Heart left ventricle (tissue), 16 donors: ENCODE data around the gene FANCE. TPM values are rescaled to one million over a fixed set of nuclear protein-coding genes. Genes with fewer than 3 reads are reported as not detected.
"Not testable (repeated sequence)": the region's sequence is repeated elsewhere in the genome, so short reads cannot be mapped to it uniquely, and the experiment has no call there.

ENCODE experiments used
- ATAC-seq, 4 donors: fragments of 200-7000 bp; cut with Tn5 transposase; one replicate each; pipeline ENCODE4 v1.9.1; 2020 to 2022; ENCODE audit warnings: moderate library complexity in 4 of 4, mild to moderate bottlenecking in 3 of 4, moderate number of reproducible peaks in 1 of 4
- DNase-seq, 5 donors: peaks; one replicate each; pipeline ENCODE4 v3.0.0-alpha.2; 2020
- H3K27ac ChIP-seq, 12 donors: fragments of 200-600 bp; sonication (generic) in 4 of 12; one replicate each; pipeline versions ENCODE4 v1.5.0 to v1.8.0; 2016 to 2022; ENCODE audit warnings: mild to moderate bottlenecking in 2 of 12
- H3K27me3 ChIP-seq, 9 donors: fragments of 200-600 bp; sonication (generic) in 2 of 9; one replicate each; pipeline versions ENCODE4 v1.5.1 to v1.8.0; 2016 to 2022; ENCODE audit warnings: mild to moderate bottlenecking in 3 of 9
- H3K36me3 ChIP-seq, 9 donors: fragments of 200-600 bp; sonication (generic) in 2 of 9; one replicate each; pipeline versions ENCODE4 v1.5.0 to v1.8.0; 2018 to 2022; ENCODE audit warnings: mild to moderate bottlenecking in 2 of 9
- H3K4me1 ChIP-seq, 12 donors: fragments of 200-600 bp; sonication (generic) in 4 of 12; one replicate each; pipeline versions ENCODE4 v1.5.0 to v1.8.0; 2016 to 2022; ENCODE audit warnings: mild to moderate bottlenecking in 3 of 12
- H3K4me3 ChIP-seq, 12 donors: fragments of 200-600 bp; sonication (generic) in 4 of 12; one replicate each; pipeline versions ENCODE4 v1.5.0 to v1.8.0; 2017 to 2022; ENCODE audit warnings: mild to moderate bottlenecking in 9 of 12, moderate library complexity in 4 of 12
- H3K9me3 ChIP-seq, 12 donors: fragments of 200-600 bp; sonication (generic) in 4 of 12; one replicate each; pipeline versions ENCODE4 v1.5.0 to v1.8.0; 2016 to 2022; ENCODE audit warnings: mild to moderate bottlenecking in 1 of 12
- POLR2A ChIP-seq, 2 donors: fragments of 450-650 bp; IDR thresholded peaks; one replicate each; pipeline ENCODE4 v1.6.1; 2017; ENCODE audit warnings: antibody characterized with exemption in 2 of 2, mild to moderate bottlenecking in 2 of 2, moderate library complexity in 2 of 2
- WGBS, 4 donors: extraction: QIAGEN DNeasy Blood & Tissue Kit in 2 of 4; methylation state at CpG; one replicate each; pipeline versions ENCODE4 v1.1.5 to v1.1.7; 2013 to 2018; 5-methylcytosine and 5-hydroxymethylcytosine counted together
- intact Hi-C, 10 donors: fragments of 100-400 bp; cut with DNase I; formaldehyde crosslinking; loops; one replicate each; pipeline versions ENCODE4 v1.11.1 to v1.14.2; 2022
- polyA plus RNA-seq, 2 donors: library from polyadenylated mRNA; stranded (reverse); fragments of 200-250 nt; gene quantifications; one replicate each; pipeline ENCODE4 v1.2.3, GENCODE V29; 2013
- total RNA-seq, 9 donors: library from RNA; depleted of rRNA in 2 of 9; stranded (reverse); fragments of >200 nt in 2 of 9; fragmentation: NEBNext Ultra II Directional in 3 of 9; extraction: Animal tissue kit (Norgen Biotek cat#: 25700) in 3 of 9; gene quantifications; one replicate each; pipeline versions ENCODE4 v1.1.0 to v1.2.4, GENCODE V29; 2016 to 2023
- TF ChIP-seq, protein P1 (sequence below), 12 donors: fragments of 200-600 bp; sonication (generic) in 4 of 12; IDR thresholded peaks; one replicate each; pipeline versions ENCODE4 v1.5.0 to v1.8.0; 2018 to 2022; ENCODE audit warnings: antibody characterized with exemption in 12 of 12, mild to moderate bottlenecking in 5 of 12
- donor health status: ischemic (EF 13 %, LVEDD 7.1; RV severe dilation, severe dysfunction).
- donor health status: healthy with polysubstance abuse.
- donor health status: DM: no; HTN: yes; CAD: no.
- donor health status: DM: no; HTN: no; CAD: no.
- donor health status: ischemic (EF 25% LVEDD 6.9; RV normal size, moderate dysfunction).
- donor health status: ischemic (EF 25% LVEDD 5.7; RV mildly dilated, moderate dysfunction).
- donor health status: healthy.
- donor health status: DM: yes; HTN: yes; CAD: no.
- donor health status: ischemic (EF 35%, LVEDD 5.7; RV mildly dilated, moderate dysfunction).
- donor health status: nonischemic (EF 11% LVEDD 7.7; RV severe dilation, severe dysfunction).
- donor health status: DM: yes; HTN: yes; CAD: no.
- donor health status: PGD.
- donor health status: ischemic (EF 29% LVEDD 5.4; RV normal size, mild dysfunction).
- donor health status: nonischemic (EF 23%, LVEDD 6.1; RV moderate dilation, normal function).

FANCE gene
- total and polyA plus RNA-seq, 11 donors: 1.3 to 4.6 (median 3.6) TPM

DNA sequence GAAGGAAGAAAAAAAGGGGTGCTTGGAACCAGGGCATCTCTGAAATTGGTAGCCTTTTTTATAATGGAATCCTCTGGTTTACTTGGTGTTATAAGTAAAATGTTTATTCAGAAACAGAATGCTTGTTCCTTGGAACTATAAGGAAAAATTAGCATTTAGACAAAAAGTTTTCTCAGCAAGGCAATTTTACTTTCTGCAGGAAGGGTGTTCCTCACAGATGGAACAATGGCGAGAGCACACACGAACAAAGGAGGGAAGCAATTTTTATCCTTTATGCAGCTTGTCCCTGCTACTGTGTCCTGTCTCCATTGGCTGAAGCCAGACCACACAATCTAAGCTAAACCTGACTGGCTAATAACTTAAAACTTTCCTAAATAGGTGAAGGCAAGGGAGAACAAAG is 22.7 kb upstream of the FANCE start:
- intact Hi-C loops: no loop called here
- 82 to 93% (median 89%) methylated on average over 2 of the region's 2 CpGs for WGBS, 4 donors
- TF ChIP-seq, protein P1, sequence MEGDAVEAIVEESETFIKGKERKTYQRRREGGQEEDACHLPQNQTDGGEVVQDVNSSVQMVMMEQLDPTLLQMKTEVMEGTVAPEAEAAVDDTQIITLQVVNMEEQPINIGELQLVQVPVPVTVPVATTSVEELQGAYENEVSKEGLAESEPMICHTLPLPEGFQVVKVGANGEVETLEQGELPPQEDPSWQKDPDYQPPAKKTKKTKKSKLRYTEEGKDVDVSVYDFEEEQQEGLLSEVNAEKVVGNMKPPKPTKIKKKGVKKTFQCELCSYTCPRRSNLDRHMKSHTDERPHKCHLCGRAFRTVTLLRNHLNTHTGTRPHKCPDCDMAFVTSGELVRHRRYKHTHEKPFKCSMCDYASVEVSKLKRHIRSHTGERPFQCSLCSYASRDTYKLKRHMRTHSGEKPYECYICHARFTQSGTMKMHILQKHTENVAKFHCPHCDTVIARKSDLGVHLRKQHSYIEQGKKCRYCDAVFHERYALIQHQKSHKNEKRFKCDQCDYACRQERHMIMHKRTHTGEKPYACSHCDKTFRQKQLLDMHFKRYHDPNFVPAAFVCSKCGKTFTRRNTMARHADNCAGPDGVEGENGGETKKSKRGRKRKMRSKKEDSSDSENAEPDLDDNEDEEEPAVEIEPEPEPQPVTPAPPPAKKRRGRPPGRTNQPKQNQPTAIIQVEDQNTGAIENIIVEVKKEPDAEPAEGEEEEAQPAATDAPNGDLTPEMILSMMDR (IDR thresholded peaks at IDR 0.05): no peak
- TF ChIP-seq POLR2A (IDR thresholded peaks at IDR 0.05): no peak
- Histone ChIP-seq H3K9me3 (peaks cover 0 to 24% (median 12%) of the 10 kb centered on the region in 12 donors), H3K27ac (no peak overlapping the region), H3K4me3 (no peak overlapping the region), H3K36me3 (peaks cover 0 to 28% (median 26%) of the 10 kb centered on the region in 9 donors), H3K4me1 (peaks cover 0 to 17% (median 0%) of the 10 kb centered on the region in 12 donors), H3K27me3 (no peaks in the 10 kb centered on the region)
- ATAC-seq (no peak), DNase-seq (no peak)

DNA sequence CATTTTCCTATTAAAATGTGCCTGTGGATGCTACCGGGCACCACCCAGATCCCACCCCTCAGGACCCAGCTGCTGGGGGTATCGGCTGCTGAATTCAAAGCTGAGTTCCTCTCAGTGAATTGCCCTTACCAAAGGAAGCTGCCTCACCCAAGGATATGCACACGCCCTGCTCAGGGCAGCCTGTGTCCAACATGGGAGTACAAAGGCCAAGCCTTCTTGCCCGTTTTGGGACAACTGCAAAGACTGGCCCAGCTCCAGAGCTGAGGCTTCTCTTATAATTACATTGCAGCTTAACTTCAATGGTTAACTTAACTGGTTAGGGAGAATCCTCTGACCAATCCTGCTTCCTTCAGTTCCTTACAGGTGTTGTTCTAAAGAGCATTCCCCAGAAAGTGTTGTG is 19.8 kb upstream of the FANCE start:
- WGBS, 4 donors: 56 to 73% (median 61%) methylated on average over 4 of the region's 4 CpGs
- Histone ChIP-seq H3K4me1 (peaks cover 0 to 9% (median 0%) of the 10 kb centered on the region in 12 donors), H3K36me3 (peaks cover 0 to under 1% (median 0%) of the 10 kb centered on the region in 9 donors), H3K27ac (no peak overlapping the region), H3K9me3 (peaks cover 0 to 24% (median 12%) of the 10 kb centered on the region in 12 donors), H3K4me3 (no peak overlapping the region), H3K27me3 (no peaks in the 10 kb centered on the region)
- intact Hi-C loops: no loop called here
- TF ChIP-seq, protein P1 (IDR thresholded peaks at IDR 0.05): no peak
- no peak for TF ChIP-seq POLR2A (IDR thresholded peaks at IDR 0.05)
- ATAC-seq (no peak), DNase-seq (no peak)

DNA sequence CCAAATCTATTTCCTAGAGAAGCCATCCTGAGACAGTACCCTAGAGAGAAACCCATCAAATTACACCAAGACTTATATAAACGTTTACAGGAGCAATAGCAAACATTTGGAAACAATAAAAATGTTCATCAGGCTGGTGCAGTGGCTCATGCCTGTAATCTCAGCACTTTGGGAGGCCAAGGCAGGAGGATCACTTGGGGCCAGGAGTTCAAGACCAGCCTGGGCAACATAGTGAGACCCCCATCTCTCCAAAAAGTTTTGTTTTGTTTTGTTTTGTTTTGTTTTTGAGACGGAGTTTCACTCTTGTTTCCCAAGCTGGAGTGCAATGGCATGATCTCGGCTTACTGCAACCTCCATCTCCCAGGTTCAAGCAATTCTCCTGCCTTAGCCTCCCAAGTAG is 19.4 kb upstream of the FANCE start:
- H3K27me3 ChIP-seq, intact Hi-C loops, H3K4me3 ChIP-seq, ATAC-seq, DNase-seq, H3K27ac ChIP-seq, H3K4me1 ChIP-seq, H3K36me3 ChIP-seq: not testable (repeated sequence)
- 76 to 80% (median 78%) methylated on average over 3 of the region's 3 CpGs for WGBS, 4 donors
- H3K9me3 ChIP-seq: peaks cover 0 to 24% (median 12%) of the 10 kb centered on the region in 12 donors

DNA sequence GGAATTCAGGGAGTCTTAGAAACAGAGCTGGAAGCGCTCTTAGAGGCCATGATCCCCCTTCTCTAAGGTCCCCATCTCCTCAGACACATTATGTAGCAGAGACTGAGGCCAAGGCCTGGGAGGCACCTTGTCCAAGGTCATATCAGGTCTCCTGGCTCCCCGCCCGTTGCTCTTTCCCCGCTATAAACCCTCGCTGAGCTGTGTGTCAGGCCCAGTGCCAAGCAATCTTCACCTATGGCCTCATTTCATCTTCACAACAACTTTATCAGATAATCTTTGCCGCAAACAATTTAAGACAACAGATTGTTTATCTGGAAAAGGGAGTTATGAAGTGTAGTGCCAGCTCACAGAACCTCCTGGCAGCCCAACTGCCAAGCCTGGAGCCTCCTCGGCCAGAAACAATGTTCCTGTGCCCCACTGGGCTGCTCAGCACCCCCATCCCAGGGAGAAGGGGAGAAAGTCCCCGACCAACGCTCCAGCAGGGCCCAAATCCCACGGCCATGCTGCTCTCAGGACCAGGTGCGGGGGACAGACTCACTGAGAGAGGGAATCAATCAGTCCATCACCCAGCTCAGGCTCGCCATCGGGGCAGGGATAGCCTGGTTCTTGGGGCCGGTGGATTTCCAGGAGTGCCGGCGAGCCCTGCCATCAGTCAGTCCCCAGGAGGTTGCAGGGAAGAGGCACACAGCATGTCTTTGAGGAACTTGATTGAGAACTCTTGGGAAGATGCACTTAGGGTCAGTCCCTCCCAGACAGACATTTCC is 16.9 kb upstream of the FANCE start:
- ATAC-seq: peak; percentile 54 to 85 (median 60)
- intact Hi-C loops: no loop called here

More for the DNA sequence above, 16.9 kb upstream of the FANCE start:
- TF ChIP-seq, protein P1 (IDR thresholded peaks at IDR 0.05): no peak
- no peak for TF ChIP-seq POLR2A (IDR thresholded peaks at IDR 0.05)
- Histone ChIP-seq H3K36me3 (no peaks in the 10 kb centered on the region), H3K4me3 (no peak overlapping the region), H3K9me3 (peaks cover 0 to 4% (median 0%) of the 10 kb centered on the region in 12 donors), H3K4me1 (peaks cover 0 to 9% (median 0%) of the 10 kb centered on the region in 12 donors), H3K27ac (peak overlapping the region in 3 of 12 donors; percentile 2 to 34 (median 24)), H3K27me3 (no peaks in the 10 kb centered on the region)
- peak in 2 of 5 donors; percentile 59 to 65 for DNase-seq
- 62 to 73% (median 65%) methylated on average over 13 to 16 of the region's 16 CpGs for WGBS, 4 donors
